Neural cell (in vitro differentiated cells): ENCODE results near the gene SPC24.

Experiments used
- CTCF ChIP-seq: fragments of 450-650 bp; IDR thresholded peaks from 2 replicates; pipeline ENCODE4 v1.5.1; 2014; ENCODE audit warnings: antibody characterized with exemption, mild to moderate bottlenecking, moderate library complexity; ENCODE audit not compliant: poor library complexity, severe bottlenecking
- EZH2 ChIP-seq: fragments of 200-600, 300-800 bp; shearing (Covaris generic), sonication (generic); IDR thresholded peaks from 2 replicates; pipeline ENCODE4 v1.6.1; 2014; ENCODE audit warnings: antibody characterized with exemption, low read length, borderline replicate concordance, mild to moderate bottlenecking; ENCODE audit not compliant: insufficient read depth, poor library complexity, severe bottlenecking
- POLR2AphosphoS5 ChIP-seq: IDR thresholded peaks from 2 replicates; pipeline ENCODE4 v1.6.1; 2012

- TF ChIP-seq CTCF (peak; percentile 92), EZH2 (no peak), POLR2AphosphoS5 (peak; percentile 52)
These were observed 17.8 kb downstream of the SPC24 start for GRCh38 chr19:11137542-11138384.
